Measurements from ENCODE around the gene RNF187. TPM values are rescaled to one million over a fixed set of nuclear protein-coding genes. Genes with fewer than 3 reads are reported as not detected.
A peak's percentile ranks its signal among the peaks of the same experiment; 100 is the strongest.

The RNF187 gene
- total RNA-seq, 1 donor from 2014 or later = 79.8 TPM

GRCh38 chr1:228472655-228473054 lies 14.5 kb upstream of the RNF187 start:
- Histone ChIP-seq H3K4me3 (no peak overlapping the region), H3K4me1 (no peaks in the 10 kb centered on the region), H3K36me3 (no peaks in the 10 kb centered on the region), H3K27me3 (ENCODE audit: low read depth) (peaks cover 39% of the 10 kb centered on the region), H3K27ac (no peak overlapping the region), H3K9me3 (no peaks in the 10 kb centered on the region)
- ATAC-seq = peak in 1 of 2 donors; percentile 50
- TF ChIP-seq, protein P1, sequence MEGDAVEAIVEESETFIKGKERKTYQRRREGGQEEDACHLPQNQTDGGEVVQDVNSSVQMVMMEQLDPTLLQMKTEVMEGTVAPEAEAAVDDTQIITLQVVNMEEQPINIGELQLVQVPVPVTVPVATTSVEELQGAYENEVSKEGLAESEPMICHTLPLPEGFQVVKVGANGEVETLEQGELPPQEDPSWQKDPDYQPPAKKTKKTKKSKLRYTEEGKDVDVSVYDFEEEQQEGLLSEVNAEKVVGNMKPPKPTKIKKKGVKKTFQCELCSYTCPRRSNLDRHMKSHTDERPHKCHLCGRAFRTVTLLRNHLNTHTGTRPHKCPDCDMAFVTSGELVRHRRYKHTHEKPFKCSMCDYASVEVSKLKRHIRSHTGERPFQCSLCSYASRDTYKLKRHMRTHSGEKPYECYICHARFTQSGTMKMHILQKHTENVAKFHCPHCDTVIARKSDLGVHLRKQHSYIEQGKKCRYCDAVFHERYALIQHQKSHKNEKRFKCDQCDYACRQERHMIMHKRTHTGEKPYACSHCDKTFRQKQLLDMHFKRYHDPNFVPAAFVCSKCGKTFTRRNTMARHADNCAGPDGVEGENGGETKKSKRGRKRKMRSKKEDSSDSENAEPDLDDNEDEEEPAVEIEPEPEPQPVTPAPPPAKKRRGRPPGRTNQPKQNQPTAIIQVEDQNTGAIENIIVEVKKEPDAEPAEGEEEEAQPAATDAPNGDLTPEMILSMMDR (IDR thresholded peaks at IDR 0.05) = no peak
- no peak for DNase-seq
- intact Hi-C loops (cut with DNase I) = no loop called here

DNA sequence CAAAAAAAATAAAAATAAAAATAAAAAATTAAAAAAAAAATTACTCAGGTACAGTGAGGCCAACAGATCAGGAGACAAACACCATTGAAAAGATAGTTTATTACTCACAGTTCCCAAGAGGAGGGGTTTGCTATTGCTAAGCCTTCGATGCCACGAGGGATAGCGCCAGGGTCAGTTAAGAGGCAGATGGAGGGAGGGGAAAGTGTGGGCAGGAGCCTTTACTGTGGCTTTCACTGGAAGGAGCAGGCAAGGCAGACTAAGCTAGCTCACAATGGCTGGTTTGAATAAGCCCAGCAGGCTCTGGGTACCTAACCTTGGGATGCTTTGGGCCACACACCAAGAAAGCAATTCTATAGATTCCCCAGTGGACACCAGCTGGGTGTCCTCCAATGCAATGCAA lies 12.7 kb upstream of the RNF187 start:
- no peak for DNase-seq

GRCh38 chr1:228475812-228476211 lies 11.4 kb upstream of the RNF187 start:
- intact Hi-C loops (cut with DNase I) = no loop called here
- Histone ChIP-seq H3K27me3 (ENCODE audit: low read depth) (peaks cover 15% of the 10 kb centered on the region), H3K4me1 (peaks cover 9% of the 10 kb centered on the region), H3K27ac (no peak overlapping the region), H3K36me3 (no peaks in the 10 kb centered on the region), H3K9me3 (no peaks in the 10 kb centered on the region), H3K4me3 (no peak overlapping the region)
- TF ChIP-seq, protein P1 (IDR thresholded peaks at IDR 0.05) = no peak
- DNase-seq (no peak), ATAC-seq (no peak)

More for the DNA sequence above, 12.7 kb upstream of the RNF187 start:
- Histone ChIP-seq H3K36me3 (no peaks in the 10 kb centered on the region), H3K27me3 (ENCODE audit: low read depth) (peaks cover 24% of the 10 kb centered on the region), H3K4me1 (peaks cover 8% of the 10 kb centered on the region), H3K9me3 (no peaks in the 10 kb centered on the region), H3K27ac (no peak overlapping the region), H3K4me3 (no peak overlapping the region)
- intact Hi-C loops (cut with DNase I) = no loop called here
- no peak for ATAC-seq
- TF ChIP-seq, protein P1 (IDR thresholded peaks at IDR 0.05) = no peak

DNA sequence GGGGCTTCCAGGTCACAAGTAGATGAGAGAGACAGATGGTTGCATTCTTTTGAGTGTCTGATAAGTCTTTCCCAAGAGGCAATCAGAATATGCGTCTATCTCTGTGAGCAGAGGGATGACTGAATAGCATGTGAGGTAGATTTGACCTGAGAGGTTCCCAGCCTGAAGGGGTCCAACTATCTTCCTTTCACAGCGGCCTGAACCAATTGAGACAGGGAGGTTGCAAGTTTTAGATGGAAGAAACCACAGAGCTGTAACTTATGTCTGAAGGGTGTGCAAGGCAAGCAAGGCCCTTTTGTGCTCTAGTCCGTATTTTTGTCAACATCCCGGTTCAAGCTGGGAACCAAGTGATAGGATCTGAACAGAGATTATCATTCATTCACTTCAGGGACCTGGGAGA lies 9.9 kb upstream of the RNF187 start:
- Histone ChIP-seq H3K9me3 (no peaks in the 10 kb centered on the region), H3K36me3 (no peaks in the 10 kb centered on the region), H3K27me3 (ENCODE audit: low read depth) (peaks cover 8% of the 10 kb centered on the region), H3K4me3 (no peak overlapping the region), H3K4me1 (peaks cover 9% of the 10 kb centered on the region), H3K27ac (no peak overlapping the region)
- ATAC-seq = no peak
- TF ChIP-seq, protein P1 (IDR thresholded peaks at IDR 0.05) = no peak
- intact Hi-C loops (cut with DNase I) = no loop called here
- no peak for DNase-seq

DNA sequence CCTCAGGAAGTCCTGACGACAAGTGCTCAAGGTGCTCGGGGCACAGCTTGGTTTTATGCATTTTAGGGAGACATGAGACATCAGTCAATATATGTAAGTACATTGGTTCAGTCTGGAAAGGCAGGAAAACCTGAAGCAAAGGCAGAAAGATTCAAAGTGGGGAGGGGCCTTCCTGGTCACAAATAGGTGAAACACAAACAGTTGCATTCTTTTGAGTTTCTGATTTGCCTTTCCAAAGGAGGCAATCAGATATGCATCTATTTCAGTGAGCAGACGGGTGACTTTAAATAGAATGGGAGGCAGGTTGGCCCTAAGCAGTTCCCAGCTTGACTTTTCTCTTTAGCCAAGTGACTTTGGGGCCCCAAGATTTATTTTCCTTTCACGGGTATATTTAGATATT lies 8.9 kb upstream of the RNF187 start:
- Histone ChIP-seq H3K27me3 (ENCODE audit: low read depth) (peaks cover 8% of the 10 kb centered on the region), H3K36me3 (no peaks in the 10 kb centered on the region), H3K27ac (no peak overlapping the region), H3K4me3 (no peak overlapping the region), H3K4me1 (peaks cover 9% of the 10 kb centered on the region), H3K9me3 (no peaks in the 10 kb centered on the region)
- intact Hi-C loops (cut with DNase I) = no loop called here
- DNase-seq = no peak
- no peak for ATAC-seq
- TF ChIP-seq, protein P1 (IDR thresholded peaks at IDR 0.05) = no peak
